ENCODE measurements around the gene SLC46A2.

DNA sequence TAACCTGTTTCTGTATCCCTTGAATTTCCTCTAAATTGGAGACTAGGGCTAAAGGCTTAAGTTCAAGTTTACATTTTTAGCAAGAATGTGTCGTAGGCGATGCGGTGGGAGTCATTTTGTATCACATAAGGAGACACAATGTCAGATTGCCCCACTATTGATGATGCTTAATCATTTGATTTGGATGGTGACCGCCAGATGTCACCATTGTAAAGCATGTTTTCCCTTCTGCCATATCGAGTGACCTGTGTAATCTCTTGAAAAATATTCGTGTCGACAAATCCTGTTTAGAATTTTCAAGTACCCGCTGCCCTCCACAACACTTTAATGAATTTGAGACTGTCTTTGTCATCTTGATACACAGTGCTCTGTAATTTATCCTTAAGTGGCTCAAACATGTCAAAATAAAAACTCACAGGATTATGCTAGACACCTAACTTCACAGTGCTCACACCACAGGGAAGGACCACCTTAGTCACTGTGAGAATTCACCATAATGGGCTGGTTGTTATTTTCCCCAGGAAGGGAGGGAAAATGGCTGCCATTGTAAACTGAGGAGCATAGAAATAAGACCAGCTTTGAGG, 34.5 kb upstream of the SLC46A2 start:
- TF ChIP-seq FOXM1 (IDR thresholded peaks at IDR 0.05; ENCODE audit: borderline replicate concordance) (no peak), SP1 (IDR thresholded peaks at IDR 0.05) (no peak), FOXK2 (IDR thresholded peaks at IDR 0.05) (no peak), TARDBP (IDR thresholded peaks at IDR 0.05) (no peak), SUZ12 (IDR thresholded peaks at IDR 0.05) (no peak), BHLHE40 (IDR thresholded peaks at IDR 0.05; ENCODE audit: borderline replicate concordance) (no peak), CTBP1 (IDR thresholded peaks at IDR 0.05; ENCODE audit: borderline replicate concordance) (no peak), FOXA1 (IDR thresholded peaks at IDR 0.05) (no peak), ELF4 (IDR thresholded peaks at IDR 0.05) (no peak), NFRKB (IDR thresholded peaks at IDR 0.05) (no peak), HDGF (IDR thresholded peaks at IDR 0.05; ENCODE audit: borderline replicate concordance) (no peak), L3MBTL2 (conservative IDR thresholded peaks at IDR 0.05) (no peak)
- TF ChIP-seq, protein P1, sequence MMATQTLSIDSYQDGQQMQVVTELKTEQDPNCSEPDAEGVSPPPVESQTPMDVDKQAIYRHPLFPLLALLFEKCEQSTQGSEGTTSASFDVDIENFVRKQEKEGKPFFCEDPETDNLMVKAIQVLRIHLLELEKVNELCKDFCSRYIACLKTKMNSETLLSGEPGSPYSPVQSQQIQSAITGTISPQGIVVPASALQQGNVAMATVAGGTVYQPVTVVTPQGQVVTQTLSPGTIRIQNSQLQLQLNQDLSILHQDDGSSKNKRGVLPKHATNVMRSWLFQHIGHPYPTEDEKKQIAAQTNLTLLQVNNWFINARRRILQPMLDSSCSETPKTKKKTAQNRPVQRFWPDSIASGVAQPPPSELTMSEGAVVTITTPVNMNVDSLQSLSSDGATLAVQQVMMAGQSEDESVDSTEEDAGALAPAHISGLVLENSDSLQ (IDR thresholded peaks at IDR 0.05), result no peak
